Cardiac fibroblast (primary cell): ENCODE measurements around the gene DAP.

ENCODE experiments used
- DNase-seq, 2 donors: peaks; one replicate each; pipeline versions ENCODE4 v3.0.0 to v3.0.0-alpha.2; 2010; ENCODE audit warnings: low read depth in 2 of 2
- H3K4me3 ChIP-seq, 2 donors: replicated peaks in 1 of 2; 1 replicate in 1 of 2; 2 replicates in 1 of 2; pipeline ENCODE4 v1.5.1; 2011; ENCODE audit warnings: low read depth in 2 of 2, low read length in 2 of 2, mild to moderate bottlenecking in 2 of 2, moderate library complexity in 1 of 2
- CTCF ChIP-seq: IDR thresholded peaks from one replicate; pipeline ENCODE4 v1.5.1; 2011; ENCODE audit warnings: low read depth, mild to moderate bottlenecking, low read length, inconsistent platforms

Gene DAP

DNA sequence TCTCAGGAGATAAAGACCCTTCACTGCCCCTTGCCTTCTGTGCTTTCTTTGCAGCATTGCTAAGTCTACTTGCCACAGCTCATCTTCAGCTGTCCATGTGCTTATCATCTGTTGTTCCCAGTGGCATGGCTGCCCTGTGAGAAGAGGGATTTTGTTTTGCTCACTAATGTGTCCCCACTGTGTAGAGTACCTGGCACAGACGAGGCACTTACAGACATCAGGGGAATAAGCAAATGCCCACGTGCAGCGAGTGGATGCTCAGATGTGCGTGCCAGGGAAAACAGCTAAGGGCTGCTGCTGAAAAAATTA is 31.0 kb downstream of the DAP start:
- TF ChIP-seq CTCF: no peak
- H3K4me3 ChIP-seq: no peak overlapping the region
- DNase-seq: no peak

DNA sequence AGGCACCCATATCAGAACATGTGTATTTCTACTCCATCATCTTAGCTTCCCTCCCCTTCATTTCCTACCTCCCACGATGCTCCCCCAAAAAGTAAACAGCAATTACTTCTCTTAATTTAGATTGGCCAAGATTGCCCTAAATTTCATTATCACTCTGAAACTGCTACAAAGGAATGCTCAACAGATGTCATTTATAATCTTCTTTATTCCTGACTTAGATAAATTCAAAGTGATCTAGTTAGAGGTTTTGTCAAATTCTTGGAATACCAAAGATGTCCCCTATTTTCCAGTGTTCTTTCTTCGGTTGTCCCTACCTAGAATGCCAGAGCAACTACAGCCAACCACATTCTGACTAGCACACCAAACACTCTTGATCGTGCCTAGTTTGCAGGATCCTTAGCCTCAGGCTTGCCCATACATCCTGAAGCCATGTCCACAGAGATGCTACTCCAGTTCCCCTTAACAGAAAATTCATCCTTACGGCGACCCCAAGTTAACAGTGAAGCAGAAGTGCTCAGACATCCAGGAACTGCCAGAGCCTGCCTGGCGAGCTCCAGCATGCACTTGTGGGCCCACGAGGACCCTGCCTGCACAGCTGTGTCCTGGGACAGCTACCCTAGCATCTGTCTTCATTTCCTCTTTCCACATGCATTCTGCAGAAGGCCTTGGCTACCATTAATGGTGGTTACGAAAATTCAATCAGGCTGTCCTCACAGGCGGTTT is 31.6 kb downstream of the DAP start:
- no peak overlapping the region for H3K4me3 ChIP-seq
- DNase-seq: no peak
- TF ChIP-seq CTCF: no peak

- TF ChIP-seq CTCF: no peak
- DNase-seq: no peak
- no peak overlapping the region for H3K4me3 ChIP-seq
Observed at GRCh38 chr5:10728679-10729078, 32.4 kb downstream of the DAP start.

DNA sequence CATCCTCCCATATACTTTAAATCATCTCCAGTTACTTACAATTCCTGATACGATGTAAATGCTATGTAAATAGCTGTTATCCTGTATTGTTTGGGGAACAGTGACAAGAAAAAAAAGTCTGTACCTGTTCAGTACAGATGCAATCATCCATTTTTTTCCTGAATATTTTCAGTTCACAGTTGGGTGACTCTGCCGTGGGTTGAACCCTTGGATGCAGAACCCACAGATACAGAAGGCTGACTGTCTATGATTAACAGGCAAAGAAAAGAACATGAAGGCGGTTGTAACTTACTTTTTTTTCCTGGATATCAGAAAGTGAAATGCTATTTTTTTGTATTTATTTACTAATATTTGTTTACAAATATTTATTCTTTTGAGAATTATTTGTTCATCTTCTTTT is 33.2 kb downstream of the DAP start:
- DNase-seq: no peak
- TF ChIP-seq CTCF: no peak
- no peak overlapping the region for H3K4me3 ChIP-seq

GRCh38 chr5:10726913-10727517 is 34.0 kb downstream of the DAP start:
- TF ChIP-seq CTCF: no peak
- DNase-seq: no peak
- no peak overlapping the region for H3K4me3 ChIP-seq

GRCh38 chr5:10726179-10726912 is 34.7 kb downstream of the DAP start:
- H3K4me3 ChIP-seq: no peak overlapping the region
- no peak for TF ChIP-seq CTCF
- DNase-seq: peak in 1 of 2 donors; percentile 18
